Breast epithelium (tissue), 4 donors: ENCODE measurements around the gene FCRL4. TPM values are rescaled to one million over a fixed set of nuclear protein-coding genes. Genes with fewer than 3 reads are reported as not detected.

ENCODE experiments used
- DNase-seq, 2 donors: peaks; one replicate each; pipeline ENCODE4 v3.0.0-alpha.2; 2019; ENCODE audit warnings: low spot score in 2 of 2
- H3K27ac ChIP-seq, 2 donors: fragments of 200-600 bp; sonication (generic) in 1 of 2; one replicate each; pipeline ENCODE4 v1.5.1; 2016 to 2019; ENCODE audit warnings: mild to moderate bottlenecking in 1 of 2
- H3K27me3 ChIP-seq, 2 donors: fragments of 200-600 bp; sonication (generic) in 1 of 2; one replicate each; pipeline versions ENCODE4 v1.5.1 to v1.6.0; 2017 to 2019; ENCODE audit warnings: control low read depth in 1 of 2, mild to moderate bottlenecking in 1 of 2
- H3K36me3 ChIP-seq: fragments of 200-600 bp; one replicate; pipeline ENCODE4 v1.5.1; 2019
- H3K4me1 ChIP-seq, 2 donors: fragments of 200-600 bp; sonication (generic); one replicate each; pipeline ENCODE4 v1.5.1; 2016 to 2019; ENCODE audit warnings: control low read depth in 1 of 2
- H3K4me3 ChIP-seq, 3 donors: fragments of 200-600 bp; sonication (generic); 1 replicate in 2 of 3; 2 replicates in 1 of 3; pipeline ENCODE4 v1.5.1; 2016 to 2019; ENCODE audit warnings: mild to moderate bottlenecking in 3 of 3, moderate library complexity in 2 of 3
- H3K9me3 ChIP-seq, 2 donors: fragments of 200-600 bp; sonication (generic) in 1 of 2; one replicate each; pipeline ENCODE4 v1.5.1; 2016 to 2019; ENCODE audit warnings: control low read depth in 1 of 2
- POLR2A ChIP-seq: fragments of 450-650 bp; IDR thresholded peaks from one replicate; pipeline ENCODE4 v1.6.1; 2016; ENCODE audit warnings: antibody characterized with exemption, mild to moderate bottlenecking, moderate library complexity
- POLR2AphosphoS5 ChIP-seq, 3 donors: sonication (generic); formaldehyde crosslinking; IDR thresholded peaks; one replicate each; pipeline ENCODE4 v1.6.1; 2017; ENCODE audit warnings: antibody characterized with exemption in 3 of 3
- intact Hi-C: fragments of 100-400 bp; cut with DNase I; formaldehyde crosslinking; loops from one replicate; pipeline ENCODE4 v1.15.1; 2023; ENCODE audit warnings: low total_unique reads
- total RNA-seq, 3 donors: library from RNA; depleted of rRNA; stranded (reverse); fragments of >200 nt; gene quantifications; one replicate each; pipeline ENCODE4 v1.1.0, GENCODE V29; 2016
- TF ChIP-seq, protein P1 (sequence below), 3 donors: fragments of 450-650 bp; IDR thresholded peaks; one replicate each; pipeline ENCODE4 v1.5.1; 2016 to 2017; ENCODE audit warnings: antibody characterized with exemption in 3 of 3, mild to moderate bottlenecking in 3 of 3, moderate library complexity in 3 of 3

FCRL4 gene
- total RNA-seq, 3 donors from 2014 or later, result under 0.01 TPM; not detected in 2

DNA sequence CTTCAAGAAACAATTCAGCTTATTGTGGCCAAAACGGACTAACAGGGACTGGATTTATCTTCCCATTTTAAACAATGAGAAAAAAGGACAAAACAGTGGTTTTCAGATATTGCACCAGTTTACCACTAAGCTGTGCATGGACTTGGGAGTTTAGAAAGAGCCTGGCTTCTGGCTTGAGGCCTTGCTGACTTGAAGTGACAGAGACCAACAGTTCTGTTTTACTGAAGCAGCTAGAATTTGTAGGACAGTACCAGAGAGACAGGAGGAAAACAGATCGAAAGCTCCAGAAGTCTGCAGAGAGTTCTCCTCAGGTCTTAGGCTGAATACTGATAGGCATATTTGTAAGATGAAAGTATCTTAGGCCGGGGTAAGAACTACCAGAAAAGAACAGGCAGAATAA, 20.5 kb downstream of the FCRL4 start:
- no peaks in the 10 kb centered on the region for H3K9me3 ChIP-seq
- H3K27me3 ChIP-seq, result peaks cover 0 to under 1% of the 10 kb centered on the region in 2 donors
- no peak overlapping the region for H3K27ac ChIP-seq
- H3K4me3 ChIP-seq, result no peak overlapping the region
- no peak for DNase-seq
- H3K36me3 ChIP-seq, result no peaks in the 10 kb centered on the region
- TF ChIP-seq, protein P1, sequence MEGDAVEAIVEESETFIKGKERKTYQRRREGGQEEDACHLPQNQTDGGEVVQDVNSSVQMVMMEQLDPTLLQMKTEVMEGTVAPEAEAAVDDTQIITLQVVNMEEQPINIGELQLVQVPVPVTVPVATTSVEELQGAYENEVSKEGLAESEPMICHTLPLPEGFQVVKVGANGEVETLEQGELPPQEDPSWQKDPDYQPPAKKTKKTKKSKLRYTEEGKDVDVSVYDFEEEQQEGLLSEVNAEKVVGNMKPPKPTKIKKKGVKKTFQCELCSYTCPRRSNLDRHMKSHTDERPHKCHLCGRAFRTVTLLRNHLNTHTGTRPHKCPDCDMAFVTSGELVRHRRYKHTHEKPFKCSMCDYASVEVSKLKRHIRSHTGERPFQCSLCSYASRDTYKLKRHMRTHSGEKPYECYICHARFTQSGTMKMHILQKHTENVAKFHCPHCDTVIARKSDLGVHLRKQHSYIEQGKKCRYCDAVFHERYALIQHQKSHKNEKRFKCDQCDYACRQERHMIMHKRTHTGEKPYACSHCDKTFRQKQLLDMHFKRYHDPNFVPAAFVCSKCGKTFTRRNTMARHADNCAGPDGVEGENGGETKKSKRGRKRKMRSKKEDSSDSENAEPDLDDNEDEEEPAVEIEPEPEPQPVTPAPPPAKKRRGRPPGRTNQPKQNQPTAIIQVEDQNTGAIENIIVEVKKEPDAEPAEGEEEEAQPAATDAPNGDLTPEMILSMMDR (IDR thresholded peaks at IDR 0.05), result no peak
- no peak for TF ChIP-seq POLR2A
- no peak for TF ChIP-seq POLR2AphosphoS5 (IDR thresholded peaks at IDR 0.05)
- H3K4me1 ChIP-seq, result no peaks in the 10 kb centered on the region
- intact Hi-C loops, result no loop called here

DNA sequence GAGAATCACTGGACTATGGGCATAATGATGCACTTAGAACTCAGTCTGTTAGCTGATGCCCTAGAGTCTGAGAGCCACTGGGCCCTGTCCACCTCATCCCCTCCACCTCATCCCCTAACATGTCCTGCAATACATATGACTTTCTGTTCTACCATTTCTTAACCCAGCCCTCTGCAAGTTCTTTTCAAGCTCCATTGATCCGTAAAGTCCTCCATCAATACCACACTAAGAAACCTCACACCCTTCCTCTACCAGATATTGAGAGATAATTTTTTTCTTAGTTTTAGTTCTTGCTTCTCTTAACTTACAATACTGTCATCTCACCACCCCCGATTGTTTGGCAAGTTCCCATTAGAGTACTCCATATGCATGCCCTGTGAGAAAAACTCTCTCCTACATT, 22.1 kb downstream of the FCRL4 start:
- no peak for DNase-seq
- no peaks in the 10 kb centered on the region for H3K36me3 ChIP-seq
- H3K4me3 ChIP-seq, result no peak overlapping the region
- no peak overlapping the region for H3K27ac ChIP-seq
- no peaks in the 10 kb centered on the region for H3K27me3 ChIP-seq
- intact Hi-C loops, result no loop called here
- H3K9me3 ChIP-seq, result no peaks in the 10 kb centered on the region
- TF ChIP-seq, protein P1 (IDR thresholded peaks at IDR 0.05), result no peak
- TF ChIP-seq POLR2A (no peak), POLR2AphosphoS5 (IDR thresholded peaks at IDR 0.05) (no peak)
- H3K4me1 ChIP-seq, result no peaks in the 10 kb centered on the region

DNA sequence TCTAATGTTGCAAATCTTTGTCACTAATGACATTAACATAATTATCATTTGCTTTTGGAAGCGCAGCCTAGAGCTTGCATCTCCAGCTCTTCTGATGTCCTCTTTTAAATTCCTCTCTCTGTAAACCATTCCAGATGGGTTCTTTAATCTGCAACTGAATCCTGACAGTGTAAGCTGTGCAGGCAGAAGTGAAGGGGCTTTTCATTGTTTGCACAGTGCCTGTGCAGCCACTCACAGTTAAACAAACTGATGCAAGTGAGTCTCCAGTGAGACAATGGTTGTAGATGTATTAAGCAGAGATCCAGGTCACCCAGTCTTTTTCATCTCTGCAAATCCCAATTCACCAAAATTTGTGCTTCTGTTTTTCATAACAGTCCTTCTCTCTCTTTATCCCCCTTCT, 23.0 kb downstream of the FCRL4 start:
- H3K27me3 ChIP-seq, result no peaks in the 10 kb centered on the region
- intact Hi-C loops, result no loop called here
- H3K36me3 ChIP-seq, result no peaks in the 10 kb centered on the region
- DNase-seq, result no peak
- TF ChIP-seq, protein P1 (IDR thresholded peaks at IDR 0.05), result no peak
- TF ChIP-seq POLR2AphosphoS5 (IDR thresholded peaks at IDR 0.05) (no peak), POLR2A (no peak)
- H3K4me3 ChIP-seq, result no peak overlapping the region
- H3K9me3 ChIP-seq, result no peaks in the 10 kb centered on the region
- H3K27ac ChIP-seq, result no peak overlapping the region
- H3K4me1 ChIP-seq, result no peaks in the 10 kb centered on the region

DNA sequence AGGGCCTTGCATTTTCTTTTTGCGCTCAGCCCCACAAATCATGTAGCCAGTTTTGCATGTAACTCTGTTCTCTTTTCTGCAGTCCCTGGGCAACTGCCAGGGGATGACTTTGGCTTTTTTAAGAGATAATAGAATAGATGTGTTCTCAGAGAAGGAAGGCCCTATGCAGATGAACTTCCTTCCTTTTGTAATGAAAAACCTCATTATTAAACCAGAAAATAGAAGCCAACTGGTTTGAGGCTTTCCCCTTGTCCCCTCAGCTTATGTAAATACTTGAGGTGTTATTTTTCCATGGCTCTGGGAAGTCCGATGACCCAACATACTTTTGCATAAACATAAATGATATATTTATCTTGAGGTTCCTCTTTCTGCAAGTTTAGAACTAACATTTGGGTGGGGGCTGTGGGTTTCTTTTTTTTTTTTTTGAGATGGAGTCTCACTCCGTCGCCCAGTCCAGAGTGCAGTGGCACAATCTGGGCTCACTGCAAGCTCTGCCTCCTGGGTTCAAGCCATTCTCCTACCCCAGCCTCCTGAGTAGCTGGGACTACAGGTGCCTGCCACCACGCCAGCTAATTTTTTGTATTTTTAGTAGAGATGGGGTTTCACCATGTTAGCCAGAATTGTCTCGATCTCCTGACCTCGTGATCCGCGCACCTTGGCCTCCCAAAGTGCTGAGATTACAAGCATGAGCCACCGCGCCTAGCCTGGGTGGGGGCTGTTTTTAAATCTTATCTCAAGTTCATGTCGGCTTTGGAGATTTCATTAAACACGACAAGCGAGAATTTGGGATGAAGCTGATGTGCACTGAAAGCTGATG, 31.2 kb downstream of the FCRL4 start:
- H3K27ac ChIP-seq, result no peak overlapping the region
- no peak for TF ChIP-seq POLR2A
- TF ChIP-seq, protein P1 (IDR thresholded peaks at IDR 0.05), result no peak
- TF ChIP-seq POLR2AphosphoS5 (IDR thresholded peaks at IDR 0.05), result no peak
- H3K9me3 ChIP-seq, result no peaks in the 10 kb centered on the region
- no peaks in the 10 kb centered on the region for H3K27me3 ChIP-seq
- intact Hi-C loops, result no loop called here
- no peaks in the 10 kb centered on the region for H3K4me1 ChIP-seq
- no peak for DNase-seq
- no peaks in the 10 kb centered on the region for H3K36me3 ChIP-seq
- no peak overlapping the region for H3K4me3 ChIP-seq

DNA sequence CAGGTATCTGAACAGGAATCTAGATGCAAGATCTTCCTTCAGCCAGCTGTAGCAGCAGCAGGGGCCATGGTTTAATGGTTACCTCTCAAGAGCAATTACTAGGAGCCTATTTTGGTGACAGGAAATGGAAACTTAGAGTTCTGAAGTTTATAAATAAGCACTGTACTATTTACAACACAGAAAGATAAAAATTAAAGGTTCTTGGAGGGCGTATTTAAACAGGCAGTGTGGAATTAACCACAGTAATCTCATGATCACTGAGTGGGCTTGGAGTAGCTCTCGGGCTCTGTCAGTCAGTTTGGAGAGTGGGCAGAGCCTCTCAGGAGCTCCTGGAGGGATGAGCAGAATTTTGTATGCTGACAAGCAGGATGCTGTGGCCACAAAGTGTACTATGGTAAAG, 35.4 kb downstream of the FCRL4 start:
- H3K27ac ChIP-seq, result no peak overlapping the region
- TF ChIP-seq POLR2A (no peak), POLR2AphosphoS5 (IDR thresholded peaks at IDR 0.05) (no peak)
- TF ChIP-seq, protein P1 (IDR thresholded peaks at IDR 0.05), result no peak
- intact Hi-C loops, result loop anchor here (5.0 kb wide), 1 partner anchor 305 kb away; no protein-coding TSS in a partner anchor

More for the DNA sequence above, 35.4 kb downstream of the FCRL4 start:
- Histone ChIP-seq H3K4me1 (no peaks in the 10 kb centered on the region), H3K27me3 (no peaks in the 10 kb centered on the region), H3K36me3 (no peaks in the 10 kb centered on the region), H3K9me3 (no peaks in the 10 kb centered on the region), H3K4me3 (no peak overlapping the region)
- DNase-seq, result no peak
